GM21526 (cell line): ENCODE data around the gene ZXDA.
A peak's percentile ranks its signal among the peaks of the same experiment; 100 is the strongest.
"Not testable (repeated sequence)": the region's sequence is repeated elsewhere in the genome, so short reads cannot be mapped to it uniquely, and the experiment has no call there.

Source experiments
- ATAC-seq: cut with Tn5 transposase; IDR thresholded peaks from one replicate; pipeline ENCODE4 v1.9.1; 2021; ENCODE audit warnings: moderate library complexity; ENCODE audit not compliant: unreplicated experiment, low FRiP score

Gene ZXDA, protein sequence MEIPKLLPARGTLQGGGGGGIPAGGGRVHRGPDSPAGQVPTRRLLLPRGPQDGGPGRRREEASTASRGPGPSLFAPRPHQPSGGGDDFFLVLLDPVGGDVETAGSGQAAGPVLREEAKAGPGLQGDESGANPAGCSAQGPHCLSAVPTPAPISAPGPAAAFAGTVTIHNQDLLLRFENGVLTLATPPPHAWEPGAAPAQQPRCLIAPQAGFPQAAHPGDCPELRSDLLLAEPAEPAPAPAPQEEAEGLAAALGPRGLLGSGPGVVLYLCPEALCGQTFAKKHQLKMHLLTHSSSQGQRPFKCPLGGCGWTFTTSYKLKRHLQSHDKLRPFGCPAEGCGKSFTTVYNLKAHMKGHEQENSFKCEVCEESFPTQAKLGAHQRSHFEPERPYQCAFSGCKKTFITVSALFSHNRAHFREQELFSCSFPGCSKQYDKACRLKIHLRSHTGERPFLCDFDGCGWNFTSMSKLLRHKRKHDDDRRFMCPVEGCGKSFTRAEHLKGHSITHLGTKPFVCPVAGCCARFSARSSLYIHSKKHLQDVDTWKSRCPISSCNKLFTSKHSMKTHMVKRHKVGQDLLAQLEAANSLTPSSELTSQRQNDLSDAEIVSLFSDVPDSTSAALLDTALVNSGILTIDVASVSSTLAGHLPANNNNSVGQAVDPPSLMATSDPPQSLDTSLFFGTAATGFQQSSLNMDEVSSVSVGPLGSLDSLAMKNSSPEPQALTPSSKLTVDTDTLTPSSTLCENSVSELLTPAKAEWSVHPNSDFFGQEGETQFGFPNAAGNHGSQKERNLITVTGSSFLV

DNA sequence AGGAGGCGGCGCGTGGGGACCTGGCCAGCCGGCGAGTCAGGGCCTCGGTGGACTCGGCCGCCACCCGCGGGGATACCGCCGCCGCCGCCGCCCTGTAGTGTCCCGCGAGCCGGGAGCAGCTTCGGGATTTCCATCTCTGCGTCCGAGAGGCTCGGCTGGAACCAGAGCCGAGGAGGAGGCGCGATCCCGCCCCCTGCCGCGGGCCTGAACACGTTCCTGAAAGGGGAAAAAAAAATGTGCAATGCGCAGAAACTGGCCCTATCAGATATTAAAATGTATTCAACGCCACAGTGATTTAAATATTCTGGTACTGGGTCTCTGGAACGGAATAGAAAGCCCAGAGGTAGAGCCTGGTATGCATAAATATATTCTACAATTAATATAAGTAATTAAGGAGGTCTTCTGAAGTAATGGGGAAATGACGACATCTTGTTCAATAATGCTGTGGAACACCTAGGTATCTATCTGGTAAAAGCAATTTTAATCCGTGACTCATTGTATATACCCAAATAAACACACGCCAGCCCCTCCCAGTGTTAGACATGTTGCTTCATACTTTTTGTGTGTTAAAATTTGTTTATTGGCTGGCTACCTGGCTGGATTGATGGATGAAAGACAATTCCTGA lies at the start of gene ZXDA:
Gene ZXDA, minus strand, starts transcription at position 172 of the 626 bp plus-strand sequence. Its CDS starts 38 bp downstream, at position 134.
- ATAC-seq = peak; percentile 49

DNA sequence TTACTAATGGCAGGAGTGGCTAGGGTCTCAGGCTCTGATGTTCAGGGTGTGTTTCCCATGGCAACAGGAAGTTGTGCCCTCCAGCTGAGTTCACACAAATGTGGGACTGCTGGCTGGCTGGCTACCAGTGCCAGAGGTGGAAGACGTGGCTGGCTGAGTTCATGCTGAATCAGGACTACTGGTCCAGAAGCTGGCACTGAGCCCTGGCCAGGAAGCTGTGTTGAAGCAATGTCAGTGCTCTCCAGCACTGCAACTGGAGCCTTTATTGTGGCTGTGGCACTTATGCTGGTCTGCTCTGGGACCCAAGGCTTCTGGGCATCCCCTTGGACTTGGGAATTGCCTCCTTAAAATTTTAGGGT lies 42.0 kb upstream of the ZXDA start:
- ATAC-seq = no peak

DNA sequence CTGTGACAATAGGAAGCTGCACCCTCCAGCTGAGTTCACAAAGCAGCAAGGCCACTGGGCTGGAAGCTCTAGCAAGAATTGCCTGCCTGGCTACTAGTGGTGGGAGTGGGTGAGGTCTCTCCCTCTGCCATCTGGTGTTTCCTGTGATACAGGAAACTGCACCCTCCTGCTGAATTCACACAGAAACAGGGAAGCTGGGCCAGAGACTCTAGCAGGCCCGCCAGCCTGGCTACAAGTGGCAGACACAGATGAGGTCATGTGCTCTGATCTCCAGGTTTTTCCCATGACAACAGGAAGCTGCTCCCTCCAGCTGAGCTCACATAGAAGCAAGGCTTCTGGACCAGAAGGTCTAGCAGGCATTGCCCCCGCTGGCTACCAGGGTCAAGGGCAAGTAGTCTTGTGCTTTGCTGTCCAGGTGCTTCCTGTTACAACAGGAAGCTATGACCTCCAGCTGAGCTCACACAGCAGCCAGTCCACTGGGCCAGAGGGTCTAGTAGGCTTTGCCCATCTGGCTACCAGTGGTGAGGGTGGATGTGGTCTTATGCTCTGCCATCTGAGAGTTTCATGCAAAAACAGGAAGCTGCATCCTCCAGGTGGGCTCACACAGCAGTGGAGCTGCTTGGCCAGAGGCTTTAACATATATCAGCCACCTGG lies 41.5 kb upstream of the ZXDA start:
- no peak for ATAC-seq

DNA sequence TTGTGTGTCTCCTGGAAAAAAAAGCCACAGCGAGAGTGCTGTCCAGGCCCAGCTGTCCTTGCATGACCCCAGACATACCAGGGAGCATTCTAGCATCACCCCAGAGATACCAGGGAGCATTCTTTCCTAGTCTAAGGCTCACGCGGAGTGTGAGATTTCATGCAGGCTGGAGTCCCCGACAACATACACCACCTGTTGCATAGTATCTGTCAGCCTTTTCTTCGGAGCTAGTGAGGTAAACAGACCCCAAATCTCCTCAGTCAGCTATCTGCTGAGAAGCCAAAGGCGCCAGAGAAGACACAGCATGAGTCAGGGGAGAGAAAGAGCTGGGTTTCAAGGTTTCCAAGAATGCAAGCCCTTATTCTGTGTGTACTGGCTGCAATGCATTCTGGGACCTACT lies 23.1 kb upstream of the ZXDA start:
- no peak for ATAC-seq

DNA sequence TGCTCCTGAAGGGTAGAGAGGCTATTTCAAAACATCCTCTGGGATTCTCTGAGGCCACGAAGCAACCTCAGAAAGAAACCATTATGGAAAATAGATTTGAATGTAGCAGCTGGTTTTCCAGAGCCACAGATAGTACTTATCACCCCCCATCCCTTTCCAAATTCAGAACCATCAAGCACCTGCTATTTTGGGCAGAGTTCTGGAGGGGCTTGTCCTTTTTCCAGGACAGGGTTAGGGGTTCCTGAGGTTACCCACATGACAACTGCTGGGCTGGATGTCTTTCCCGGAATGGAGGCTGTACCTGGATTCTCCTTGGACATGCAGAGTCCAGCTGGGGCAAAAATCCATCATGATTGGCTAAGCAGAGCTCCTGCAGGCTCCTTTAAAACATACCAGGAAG lies 22.0 kb upstream of the ZXDA start:
- no peak for ATAC-seq

DNA sequence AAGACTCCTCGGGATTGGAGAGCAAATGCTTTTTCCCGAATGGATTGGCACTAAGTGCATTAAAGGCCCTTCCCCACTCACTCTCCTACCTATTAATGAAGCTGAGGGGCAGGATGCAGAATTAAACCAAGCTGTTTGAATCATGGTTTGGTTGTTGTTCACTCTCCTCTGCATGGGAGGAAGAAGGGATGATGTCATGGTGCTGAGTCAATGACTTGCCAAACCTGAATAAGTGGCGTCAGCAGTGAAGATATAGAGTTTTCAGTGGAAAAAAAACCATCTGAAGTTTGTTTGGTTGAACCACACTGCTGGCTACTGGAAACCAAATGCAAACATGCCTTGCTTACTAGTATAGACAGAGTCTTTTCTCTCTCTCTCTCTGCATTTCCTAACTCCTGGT lies 19.8 kb upstream of the ZXDA start:
- no peak for ATAC-seq

DNA sequence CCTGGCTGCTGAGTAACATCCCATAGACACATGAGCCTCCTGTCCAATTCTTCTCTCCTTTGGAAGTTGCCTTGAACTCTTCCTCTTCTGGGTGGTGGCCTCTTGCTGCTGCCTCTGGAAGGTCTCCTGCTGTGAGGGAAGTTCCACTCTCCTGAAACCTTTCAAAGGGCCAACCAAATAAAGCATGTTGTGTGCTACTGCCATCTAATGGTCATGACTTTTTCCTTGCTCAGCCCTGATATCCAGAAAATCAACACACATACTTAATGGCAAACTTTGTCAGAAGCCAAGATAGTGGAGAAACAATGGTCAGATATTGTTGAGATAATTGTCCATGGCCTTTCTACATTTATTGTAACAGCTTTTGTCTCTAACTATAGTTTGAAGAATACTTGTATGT lies 19.1 kb upstream of the ZXDA start:
- no peak for ATAC-seq

DNA sequence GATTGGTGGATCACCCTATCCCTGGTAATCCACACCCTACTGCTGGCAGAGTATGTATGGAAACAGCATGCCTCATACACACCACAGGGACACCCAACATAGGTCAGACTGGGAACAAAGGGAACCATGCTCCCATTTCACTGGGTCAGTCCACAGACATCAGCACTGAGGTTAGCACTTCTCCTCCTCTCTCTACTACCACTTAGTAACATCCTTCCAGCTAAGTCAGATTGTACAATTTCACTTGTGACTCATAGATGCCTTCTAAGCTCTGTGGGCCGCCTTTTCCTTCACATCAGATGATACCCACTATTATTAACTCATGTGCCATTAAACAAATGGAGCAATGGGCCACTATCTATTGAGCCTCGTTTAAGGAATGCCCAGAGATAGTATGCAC lies 15.5 kb upstream of the ZXDA start:
- ATAC-seq = no peak

DNA sequence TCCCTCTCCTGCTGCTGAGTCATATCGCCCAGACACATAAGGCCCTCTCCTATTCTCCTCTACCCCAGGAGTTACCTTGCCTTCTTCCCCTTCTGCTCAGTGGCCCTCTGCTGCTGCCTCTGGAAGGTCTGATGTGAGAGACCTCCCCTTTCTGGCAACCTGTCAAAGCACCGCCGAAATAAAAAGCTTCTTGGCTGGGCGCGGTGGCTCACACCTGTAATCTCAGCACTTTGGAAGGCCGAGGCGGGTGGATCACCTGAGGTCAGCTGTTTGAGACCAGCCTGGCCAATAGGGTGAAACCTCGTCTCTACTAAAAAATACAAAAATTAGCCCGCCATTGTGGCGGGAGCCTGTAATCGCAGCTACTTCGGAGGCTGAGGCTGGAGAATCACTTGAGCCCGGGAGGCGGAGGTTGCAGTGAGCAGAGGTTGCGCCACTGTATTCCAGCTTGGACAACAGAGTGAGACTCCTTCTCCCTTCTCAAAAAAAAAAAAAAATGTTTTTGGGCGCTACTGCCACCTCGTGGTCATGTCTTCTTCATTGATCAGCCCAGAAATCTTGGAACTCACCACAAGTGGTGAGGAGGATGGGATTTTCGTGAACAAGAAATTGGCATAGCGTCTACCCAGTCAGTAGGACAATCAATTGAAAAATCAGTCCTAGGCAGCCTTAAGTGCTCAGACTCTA lies 8.6 kb upstream of the ZXDA start:
- no peak for ATAC-seq

DNA sequence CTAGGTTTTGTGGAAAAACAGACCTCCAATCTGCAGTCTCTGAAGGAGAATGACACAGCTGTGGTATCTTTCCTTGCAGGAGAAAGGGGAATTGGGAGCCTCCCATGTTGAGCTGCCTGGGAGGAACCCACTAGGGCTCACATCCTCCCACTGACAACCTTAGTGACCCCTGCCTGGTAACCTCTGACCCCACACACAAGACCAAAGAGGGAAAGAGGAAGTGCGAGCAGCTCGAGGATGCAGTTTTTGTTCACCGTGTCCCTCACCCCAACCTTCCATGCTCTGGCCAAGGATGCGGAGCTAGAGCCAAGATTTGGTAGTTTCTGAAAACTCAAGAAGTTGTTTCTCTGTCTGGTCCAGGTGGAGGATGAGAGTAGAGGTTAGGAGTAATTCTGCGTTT lies 5.4 kb upstream of the ZXDA start:
- no peak for ATAC-seq

DNA sequence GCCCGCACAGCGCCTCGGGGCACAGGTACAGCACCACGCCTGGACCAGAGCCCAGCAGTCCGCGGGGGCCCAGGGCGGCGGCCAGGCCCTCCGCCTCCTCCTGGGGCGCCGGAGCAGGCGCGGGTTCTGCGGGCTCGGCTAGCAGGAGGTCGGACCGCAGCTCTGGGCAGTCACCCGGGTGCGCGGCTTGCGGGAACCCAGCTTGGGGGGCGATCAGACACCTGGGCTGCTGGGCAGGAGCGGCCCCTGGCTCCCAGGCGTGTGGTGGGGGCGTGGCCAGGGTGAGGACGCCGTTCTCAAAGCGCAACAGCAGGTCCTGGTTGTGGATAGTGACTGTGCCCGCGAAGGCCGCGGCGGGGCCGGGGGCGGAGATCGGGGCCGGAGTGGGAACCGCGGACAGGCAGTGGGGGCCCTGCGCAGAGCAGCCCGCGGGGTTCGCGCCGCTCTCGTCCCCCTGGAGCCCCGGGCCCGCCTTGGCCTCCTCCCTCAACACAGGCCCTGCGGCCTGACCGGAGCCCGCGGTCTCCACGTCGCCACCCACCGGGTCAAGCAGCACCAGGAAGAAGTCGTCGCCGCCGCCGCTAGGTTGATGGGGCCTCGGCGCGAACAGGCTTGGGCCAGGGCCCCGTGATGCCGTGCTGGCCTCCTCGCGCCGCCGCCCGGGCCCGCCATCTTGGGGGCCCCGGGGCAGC lies 517 bp downstream of the ZXDA start:
- ATAC-seq = peak; percentile 82

DNA sequence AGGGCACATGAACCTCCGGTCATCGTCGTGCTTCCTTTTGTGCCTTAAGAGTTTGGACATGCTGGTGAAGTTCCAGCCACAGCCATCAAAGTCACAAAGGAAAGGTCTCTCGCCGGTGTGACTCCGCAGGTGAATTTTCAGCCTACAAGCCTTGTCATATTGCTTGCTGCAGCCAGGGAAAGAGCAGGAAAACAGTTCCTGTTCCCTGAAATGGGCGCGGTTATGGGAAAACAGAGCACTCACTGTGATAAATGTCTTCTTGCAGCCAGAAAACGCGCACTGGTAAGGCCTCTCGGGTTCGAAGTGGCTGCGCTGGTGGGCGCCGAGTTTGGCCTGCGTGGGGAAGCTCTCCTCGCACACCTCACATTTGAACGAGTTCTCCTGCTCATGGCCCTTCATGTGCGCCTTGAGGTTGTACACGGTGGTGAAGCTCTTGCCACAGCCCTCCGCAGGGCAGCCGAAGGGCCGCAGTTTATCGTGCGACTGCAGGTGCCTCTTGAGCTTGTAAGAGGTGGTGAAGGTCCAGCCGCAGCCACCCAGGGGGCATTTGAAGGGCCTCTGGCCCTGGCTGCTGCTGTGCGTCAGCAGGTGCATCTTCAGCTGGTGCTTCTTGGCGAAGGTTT lies 1.2 kb downstream of the ZXDA start:
- not testable (repeated sequence) for ATAC-seq

DNA sequence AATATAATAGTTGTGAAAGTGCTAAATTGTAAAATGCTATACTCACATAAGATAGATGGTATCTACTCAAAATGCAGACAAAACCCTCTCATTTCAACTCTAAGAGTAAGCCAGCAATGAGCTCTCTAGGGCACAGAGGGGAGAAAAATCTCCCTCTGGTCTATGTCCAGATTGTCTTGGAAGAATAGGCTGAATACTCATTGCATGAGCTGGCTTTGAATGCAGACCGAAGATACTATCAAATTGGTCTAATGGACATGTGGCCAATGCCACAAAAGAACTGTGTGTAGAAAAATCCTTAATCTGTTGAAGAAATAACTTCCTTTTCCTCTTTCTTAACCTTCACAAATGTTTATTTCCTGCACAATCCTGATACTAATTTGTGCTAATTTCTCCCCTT lies 3.5 kb downstream of the ZXDA start:
- no peak for ATAC-seq

DNA sequence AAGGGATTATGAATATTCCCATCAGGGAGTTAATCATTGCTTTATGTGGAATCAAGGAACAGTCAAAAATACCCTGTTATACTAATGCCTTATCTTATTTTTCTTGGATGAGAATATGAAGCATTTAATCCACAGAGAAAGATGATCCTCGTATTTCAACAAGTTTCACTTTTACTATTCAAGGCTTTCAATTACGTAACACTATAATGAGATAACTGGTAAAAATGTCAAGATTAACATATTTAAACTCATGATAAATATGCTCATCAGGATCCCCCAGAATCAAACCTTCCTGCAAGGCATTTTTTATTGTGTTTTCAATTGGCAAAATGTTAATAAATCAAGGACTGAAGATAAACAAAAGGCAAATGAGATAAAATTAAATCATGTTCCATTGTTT lies 5.1 kb downstream of the ZXDA start:
- no peak for ATAC-seq

DNA sequence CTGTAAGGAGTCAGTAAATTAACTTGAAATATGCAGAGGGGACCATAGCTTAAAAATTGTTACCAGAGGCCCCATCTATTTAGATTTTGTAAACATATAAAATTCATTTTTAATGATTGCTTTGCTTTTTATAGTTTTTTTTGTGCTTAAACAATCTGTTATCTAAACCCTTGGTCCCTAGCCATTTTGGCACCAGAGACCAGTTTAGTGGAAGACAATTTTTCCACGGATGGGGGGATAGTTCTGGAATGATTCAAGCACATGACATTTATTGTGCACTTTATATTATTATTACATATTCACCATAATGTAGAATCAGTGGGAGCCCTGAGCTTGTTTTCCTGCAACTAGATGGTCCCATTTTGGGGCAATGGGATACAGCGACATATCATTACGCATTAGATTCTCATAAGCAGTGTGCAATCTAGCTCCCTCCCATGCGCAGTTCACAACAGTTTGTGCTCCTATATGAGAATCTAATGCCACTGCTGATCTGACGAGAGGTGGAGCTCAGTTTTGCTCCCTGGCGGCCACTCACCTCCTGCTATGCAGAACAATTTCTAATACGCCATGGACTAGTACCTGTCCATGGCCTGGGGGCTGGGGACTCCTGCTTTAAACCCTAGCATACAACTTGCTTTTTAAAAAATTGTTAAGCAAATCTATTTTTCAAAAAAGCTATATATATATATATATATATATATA lies 5.9 kb downstream of the ZXDA start:
- ATAC-seq = no peak

DNA sequence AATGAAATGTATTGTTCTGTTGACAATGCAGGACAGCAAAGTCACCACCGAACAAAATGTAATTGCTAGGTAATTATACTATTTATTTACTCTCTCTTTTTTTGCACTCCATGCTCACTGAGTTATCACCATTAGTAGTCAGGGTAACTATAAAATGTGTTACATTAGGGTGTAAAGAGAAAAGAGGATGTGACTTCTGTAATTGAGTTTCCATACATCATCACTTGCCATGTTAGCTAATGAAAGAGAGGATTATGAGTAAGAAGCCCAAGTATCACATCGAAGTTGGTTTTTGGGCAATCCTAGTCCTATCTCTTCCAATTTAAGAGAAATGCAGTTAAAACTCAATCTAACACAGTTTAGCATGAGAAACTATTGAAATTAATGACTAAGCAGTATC lies 7.6 kb downstream of the ZXDA start:
- ATAC-seq = no peak

DNA sequence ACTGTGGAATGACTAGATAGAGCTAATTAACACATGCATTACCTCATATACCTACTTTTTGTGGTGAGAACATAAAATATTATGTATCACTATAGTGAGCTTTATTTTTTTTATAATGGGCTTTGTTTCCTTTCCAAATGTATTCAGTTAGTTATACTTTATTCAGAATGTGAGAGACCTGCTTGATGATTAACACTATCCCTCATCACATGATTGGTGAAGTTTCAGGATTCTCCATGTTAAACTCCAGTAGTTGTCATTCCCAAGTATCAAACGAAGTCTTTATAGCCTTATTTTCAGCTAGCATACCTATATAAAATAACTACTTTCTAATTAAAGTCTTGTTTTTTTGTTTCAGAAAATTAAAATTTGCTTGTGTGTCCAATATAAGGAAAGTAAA lies 8.8 kb downstream of the ZXDA start:
- ATAC-seq = no peak

DNA sequence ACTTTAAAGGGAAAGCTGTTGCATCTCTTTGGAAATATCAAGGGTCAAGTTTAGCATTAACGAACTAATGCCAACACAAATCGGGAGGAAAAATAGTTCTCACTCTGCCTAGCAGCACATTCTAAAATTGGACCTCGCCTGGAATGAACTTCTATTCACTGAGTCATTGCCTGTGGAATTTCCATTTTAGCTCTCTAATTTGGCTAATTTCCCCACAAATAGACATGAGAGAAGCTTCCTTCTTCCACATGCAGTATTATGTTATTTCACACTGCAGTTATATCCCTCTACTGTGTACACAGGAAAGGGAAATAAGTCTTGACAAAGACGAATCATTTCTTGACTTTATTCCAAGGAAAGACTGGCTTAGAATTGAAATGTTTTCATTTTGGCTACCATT lies 9.3 kb downstream of the ZXDA start:
- no peak for ATAC-seq

DNA sequence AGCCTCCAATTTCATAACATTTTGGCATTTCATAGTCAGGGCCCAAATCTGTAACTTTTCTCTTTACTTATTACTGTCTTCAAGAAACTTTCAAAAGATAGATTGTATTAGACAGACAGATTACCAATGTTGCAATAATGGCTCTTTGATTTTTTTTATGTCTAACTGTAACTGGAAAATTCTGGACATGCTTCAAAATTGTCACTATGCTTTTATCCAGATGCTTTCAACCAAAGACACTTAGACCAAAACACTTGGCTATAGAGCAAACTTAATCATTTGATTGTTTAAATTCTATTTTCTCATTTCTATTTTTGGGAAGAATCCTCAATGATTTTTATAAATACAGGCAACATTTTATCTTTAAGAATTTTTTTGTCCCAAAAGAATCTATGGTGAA lies 10.4 kb downstream of the ZXDA start:
- no peak for ATAC-seq
